ENCODE measurements around the gene OR51V1.
"Not testable (repeated sequence)": the region's sequence is repeated elsewhere in the genome, so short reads cannot be mapped to it uniquely, and the experiment has no call there.

OR51V1 gene

DNA sequence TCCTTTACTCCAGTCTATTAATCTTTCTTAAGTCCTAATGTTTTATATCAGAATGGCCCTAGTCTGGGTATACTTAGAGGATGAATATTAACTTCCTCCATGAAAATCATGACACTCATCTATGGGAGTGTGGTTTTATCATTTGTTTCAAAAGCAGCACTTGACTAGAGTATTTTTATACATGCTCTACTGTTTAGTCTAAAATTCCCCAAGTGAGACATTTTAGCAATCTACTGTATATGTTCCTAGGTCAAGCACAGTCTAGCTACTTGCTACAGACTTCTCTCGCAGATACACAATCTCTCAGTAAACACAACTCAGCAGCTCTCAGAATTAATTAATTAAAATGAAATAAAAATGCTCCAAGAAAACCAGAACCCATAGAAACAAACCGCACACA, 29.3 kb upstream of the OR51V1 start:
- no peak for DNase-seq

DNA sequence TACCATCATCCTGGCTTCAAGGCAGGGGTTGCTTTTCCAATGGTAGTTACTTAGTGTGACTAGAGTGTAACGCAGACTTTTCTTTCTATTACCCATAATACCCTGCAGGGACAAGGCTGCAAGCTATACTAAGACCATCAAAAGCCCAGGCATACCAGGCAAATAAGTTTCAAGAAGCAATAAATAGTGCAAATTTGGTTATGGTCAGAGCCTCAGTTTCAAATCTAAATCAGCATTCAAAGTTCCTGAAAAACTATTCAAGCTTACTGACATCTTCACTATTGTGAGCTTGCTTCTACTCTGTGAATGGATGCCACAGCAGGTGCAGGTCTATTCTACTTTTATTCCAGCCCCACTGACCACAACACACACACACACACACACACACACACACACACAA, 28.9 kb upstream of the OR51V1 start:
- DNase-seq, result no peak

DNA sequence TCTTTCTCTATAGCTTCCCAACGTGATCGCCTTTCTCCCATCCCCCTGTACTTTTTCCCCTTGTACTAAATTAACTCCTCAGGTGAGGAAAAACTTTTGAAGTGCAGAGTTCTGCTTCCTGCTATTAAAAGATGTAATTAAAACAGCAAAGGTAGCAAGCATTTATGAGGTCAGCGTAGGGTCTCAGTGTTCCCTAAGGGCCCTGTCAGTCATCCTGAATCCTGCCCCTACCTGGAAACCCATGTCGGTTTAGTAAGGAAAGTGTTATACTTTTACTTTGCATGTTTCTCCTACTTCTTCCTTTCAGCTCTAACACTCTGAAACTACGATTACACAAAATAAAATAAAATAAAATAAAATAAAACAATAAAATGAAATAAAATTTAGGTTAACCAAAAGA, 27.6 kb upstream of the OR51V1 start:
- DNase-seq, result no peak

DNA sequence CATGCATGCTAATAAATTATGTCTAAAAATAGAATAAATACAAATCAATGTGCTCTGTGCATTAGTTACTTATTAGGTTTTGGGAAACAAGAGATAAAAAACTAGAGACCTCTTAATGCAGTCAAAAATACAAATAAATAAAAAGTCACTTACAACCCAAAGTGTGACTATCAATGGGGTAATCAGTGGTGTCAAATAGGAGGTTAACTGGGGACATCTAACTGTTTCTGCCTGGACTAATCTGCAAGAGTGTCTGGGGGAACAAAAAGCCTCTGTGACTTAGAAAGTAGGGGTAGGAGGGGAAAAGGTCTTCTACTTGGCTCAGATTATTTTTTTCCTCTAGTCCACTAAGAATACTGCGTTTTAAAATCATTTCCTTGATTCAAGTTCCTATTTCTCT, 27.2 kb upstream of the OR51V1 start:
- DNase-seq, result no peak

DNA sequence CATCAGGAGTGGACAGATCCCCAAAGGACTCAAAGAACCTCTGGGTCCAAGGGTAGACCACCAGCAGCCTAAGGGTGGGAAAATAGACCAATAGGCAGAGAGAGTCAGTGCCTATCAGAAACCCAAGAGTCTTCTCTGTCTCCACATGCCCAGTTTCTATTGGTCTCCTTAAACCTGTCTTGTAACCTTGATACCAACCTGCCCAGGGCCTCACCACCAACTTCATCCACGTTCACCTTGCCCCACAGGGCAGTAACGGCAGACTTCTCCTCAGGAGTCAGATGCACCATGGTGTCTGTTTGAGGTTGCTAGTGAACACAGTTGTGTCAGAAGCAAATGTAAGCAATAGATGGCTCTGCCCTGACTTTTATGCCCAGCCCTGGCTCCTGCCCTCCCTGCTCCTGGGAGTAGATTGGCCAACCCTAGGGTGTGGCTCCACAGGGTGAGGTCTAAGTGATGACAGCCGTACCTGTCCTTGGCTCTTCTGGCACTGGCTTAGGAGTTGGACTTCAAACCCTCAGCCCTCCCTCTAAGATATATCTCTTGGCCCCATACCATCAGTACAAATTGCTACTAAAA, 26.3 kb upstream of the OR51V1 start, which contains the start of gene HBB:
Gene HBB, minus strand, starts transcription at position 340 of the 579 bp plus-strand sequence. Its CDS starts 50 bp downstream, at position 290.
- no peak for DNase-seq

DNA sequence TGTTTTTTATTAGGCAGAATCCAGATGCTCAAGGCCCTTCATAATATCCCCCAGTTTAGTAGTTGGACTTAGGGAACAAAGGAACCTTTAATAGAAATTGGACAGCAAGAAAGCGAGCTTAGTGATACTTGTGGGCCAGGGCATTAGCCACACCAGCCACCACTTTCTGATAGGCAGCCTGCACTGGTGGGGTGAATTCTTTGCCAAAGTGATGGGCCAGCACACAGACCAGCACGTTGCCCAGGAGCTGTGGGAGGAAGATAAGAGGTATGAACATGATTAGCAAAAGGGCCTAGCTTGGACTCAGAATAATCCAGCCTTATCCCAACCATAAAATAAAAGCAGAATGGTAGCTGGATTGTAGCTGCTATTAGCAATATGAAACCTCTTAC, 25.0 kb upstream of the OR51V1 start:
- DNase-seq, result no peak

DNA sequence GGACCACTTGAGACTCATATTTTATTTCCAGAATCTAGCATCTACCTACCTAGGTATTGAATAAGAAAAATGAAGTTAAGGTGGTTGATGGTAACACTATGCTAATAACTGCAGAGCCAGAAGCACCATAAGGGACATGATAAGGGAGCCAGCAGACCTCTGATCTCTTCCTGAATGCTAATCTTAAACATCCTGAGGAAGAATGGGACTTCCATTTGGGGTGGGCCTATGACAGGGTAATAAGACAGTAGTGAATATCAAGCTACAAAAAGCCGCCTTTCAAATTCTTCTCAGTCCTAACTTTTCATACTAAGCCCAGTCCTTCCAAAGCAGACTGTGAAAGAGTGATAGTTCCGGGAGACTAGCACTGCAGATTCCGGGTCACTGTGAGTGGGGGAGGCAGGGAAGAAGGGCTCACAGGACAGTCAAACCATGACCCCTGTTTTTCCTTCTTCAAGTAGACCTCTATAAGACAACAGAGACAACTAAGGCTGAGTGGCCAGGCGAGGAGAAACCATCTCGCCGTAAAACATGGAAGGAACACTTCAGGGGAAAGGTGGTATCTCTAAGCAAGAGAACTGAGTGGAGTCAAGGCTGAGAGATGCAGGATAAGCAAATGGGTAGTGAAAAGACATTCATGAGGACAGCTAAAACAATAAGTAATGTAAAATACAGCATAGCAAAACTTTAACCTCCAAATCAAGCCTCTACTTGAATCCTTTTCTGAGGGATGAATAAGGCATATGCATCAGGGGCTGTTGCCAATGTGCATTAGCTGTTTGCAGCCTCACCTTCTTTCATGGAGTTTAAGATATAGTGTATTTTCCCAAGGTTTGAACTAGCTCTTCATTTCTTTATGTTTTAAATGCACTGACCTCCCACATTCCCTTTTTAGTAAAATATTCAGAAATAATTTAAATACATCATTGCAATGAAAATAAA, 24.3 kb upstream of the OR51V1 start:
- DNase-seq, result no peak

DNA sequence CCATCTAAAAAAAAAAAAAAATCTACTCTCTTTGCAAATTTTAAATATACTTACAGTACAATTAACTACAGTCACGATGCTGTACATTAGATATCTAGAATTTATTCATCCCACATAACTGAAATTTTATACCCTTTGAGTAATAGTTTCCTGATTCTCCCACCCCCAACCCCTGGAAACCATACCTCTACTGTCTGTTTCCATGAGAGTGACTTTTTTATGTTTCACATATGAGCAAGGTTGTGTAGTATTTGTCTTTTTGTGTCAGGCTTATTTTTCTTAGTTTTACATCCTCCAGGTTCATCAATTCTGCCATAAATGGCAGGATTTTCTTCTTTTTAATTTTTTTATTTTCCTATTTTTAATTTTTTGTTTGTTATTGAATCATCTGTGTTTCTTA, 23.2 kb upstream of the OR51V1 start:
- no peak for DNase-seq

DNA sequence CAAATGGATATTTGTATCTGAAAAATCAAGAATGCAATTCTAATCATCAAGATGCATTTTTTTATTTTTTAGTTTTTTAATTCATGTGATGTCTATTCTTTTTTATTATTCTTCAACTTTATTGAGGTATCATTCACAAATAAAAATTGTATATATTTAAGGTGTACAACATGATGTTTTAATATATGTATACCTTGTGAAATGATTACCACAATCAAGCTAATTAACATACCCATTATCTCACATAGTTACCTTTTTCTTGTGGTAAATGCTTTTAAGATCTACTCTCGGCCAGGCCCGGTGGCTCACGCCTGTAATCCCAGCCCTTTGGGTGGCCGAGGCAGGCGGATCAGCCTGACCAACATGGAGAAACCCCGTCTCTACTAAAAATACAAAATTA, 22.7 kb upstream of the OR51V1 start:
- DNase-seq, result no peak

DNA sequence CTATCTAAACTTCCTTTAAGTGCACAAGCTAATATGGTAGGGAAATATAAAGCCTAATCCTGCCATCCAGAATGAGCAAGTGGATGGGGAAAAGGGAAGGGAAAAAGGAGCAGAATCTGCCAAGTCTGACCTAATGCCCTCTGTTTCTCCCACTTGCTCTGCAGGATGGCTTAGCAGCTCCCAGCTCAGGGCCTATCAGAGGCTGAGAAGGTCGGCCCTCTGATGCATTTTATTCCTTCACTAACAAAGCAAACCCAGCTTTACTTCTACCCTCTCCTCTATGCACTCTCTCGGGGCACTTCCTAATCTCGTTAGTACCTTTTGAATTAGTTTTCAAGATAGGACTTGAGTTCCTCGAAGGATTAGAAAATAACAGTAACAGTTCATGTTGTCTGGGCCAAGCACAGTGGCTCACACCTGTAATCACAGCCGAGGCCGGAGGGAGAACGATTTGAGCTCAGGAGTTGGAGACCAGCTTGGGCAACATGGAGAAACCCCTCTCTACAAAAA, 9.9 kb upstream of the OR51V1 start:
- DNase-seq, result no peak

DNA sequence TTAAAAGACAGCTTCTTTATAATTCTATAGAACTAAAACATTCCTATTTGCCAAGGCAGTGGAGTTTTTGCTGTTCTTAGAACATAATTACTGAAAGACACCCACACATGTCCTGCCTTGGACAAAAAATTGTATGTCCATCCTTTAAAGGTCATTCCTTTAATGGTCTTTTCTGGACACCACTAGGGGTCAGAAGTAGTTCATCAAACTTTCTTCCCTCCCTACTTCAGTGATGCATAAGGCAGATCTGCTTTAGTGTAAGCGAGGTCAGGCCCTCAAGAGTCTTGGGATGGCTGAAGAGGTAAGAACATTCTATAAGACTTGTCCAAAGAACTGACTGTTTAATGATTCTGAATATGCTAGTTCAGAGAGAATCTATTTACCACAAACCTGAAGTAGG, 4.3 kb upstream of the OR51V1 start:
- DNase-seq, result no peak

DNA sequence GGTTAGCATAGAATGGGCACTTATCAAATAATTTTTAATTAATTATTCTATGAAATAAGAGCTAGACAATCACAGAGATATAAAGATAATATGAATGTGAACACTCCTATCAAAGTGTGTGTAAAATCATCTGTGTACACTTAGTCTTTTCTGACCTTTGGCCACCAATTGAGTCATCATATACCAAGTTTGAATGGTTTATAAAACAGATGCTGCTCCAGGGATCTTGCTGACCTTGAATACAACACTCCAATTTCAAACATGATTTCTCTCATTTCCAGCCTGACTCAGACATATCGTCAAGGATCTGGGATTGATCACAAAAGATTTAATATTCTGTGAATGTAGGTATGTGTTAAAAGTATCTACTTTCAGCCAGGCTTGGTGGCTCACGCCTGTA, 2.9 kb upstream of the OR51V1 start:
- no peak for DNase-seq

DNA sequence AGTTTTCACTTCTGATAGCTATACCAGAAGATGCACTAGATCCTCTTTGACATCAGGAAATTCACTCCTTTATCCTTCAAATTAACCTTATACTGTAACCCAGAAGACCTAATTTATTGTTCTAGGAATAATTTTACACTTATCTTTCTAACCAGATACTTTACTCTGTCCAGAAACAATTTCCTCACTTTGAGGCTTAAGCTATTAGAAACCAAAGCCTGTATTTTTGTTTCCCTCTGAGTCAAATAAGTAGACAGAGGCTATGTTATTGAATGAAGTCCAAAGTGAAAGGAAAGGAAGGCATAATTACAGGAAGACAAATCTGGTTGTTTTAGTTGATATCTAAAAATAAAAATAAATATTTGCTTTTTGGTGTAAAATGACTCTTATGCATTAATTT, 2.2 kb downstream of the OR51V1 start:
- DNase-seq, result no peak

DNA sequence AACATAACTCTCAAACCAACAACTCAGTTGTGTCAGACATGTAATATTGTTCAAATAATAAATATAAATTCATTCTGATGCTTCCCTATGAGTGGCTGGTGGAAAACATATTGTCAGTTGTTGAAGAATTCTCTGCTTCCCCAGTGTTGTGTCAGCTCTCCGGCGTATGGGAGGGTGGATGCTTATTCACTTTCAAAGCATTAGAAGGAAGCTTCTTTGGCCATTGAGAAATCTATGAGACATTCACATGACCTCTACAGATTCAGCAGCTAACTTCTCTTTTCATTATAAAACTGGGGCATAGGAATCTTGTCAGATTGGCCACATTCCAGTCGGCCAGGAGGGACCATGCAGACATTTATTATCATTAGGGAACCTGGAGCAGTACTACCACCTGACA, 2.9 kb downstream of the OR51V1 start:
- DNase-seq, result no peak

DNA sequence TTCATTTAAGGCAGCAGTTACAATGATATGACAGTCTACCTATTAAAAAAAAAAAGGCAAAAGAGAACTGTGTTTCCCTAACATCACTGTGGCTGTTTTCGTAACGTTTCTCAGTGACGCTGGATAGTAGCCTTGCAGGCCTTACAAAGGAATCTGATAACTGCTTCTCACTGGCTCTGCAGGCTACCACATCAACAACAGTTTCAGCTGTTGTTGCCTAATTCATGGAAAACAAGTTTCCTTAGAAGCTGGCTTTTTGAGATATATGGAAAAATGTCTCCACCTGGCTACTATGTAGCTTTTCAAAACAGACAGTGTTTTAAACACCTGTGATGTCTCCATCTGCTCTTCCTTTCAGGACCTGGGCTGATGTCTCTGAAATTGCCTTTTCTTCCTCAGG, 3.8 kb downstream of the OR51V1 start:
- no peak for DNase-seq

DNA sequence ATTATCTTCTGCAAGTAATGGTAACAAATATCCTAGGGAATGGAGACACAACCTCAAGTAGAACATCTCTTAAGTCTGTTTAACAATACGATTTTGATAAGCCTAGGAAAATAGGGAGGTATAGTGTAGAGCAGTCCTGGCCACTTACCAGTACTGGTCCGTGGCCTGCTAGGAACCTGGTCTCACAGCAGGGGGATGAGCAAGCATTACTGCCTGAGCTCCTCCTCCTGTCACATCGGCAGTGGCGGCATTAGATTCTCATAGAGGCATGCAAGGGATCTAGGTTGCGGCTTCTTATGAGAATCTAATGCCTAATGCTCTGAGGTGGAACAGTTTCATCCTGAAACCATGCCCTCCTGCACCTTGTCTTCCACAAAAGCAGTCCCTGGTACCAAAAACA, 4.4 kb downstream of the OR51V1 start:
- DNase-seq, result no peak

DNA sequence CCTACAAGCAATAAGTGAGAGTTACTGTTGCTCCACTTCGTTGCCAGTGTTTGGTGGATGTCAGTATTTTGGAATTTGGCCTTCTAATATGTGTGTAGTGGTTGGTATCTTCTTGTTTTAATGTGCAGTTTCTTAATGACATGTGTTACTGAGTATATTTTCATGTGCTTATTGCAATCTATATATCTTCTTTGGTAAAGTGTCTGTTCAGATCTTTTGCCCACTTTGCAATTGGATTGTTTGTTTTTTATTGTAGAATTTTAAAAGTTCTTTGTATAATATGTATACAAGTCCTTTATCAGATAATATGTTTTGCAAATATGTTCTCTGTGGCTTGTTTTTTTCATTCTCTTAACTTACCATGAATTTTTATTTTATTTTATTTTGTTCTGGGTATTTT, 7.7 kb downstream of the OR51V1 start:
- no peak for DNase-seq

DNA sequence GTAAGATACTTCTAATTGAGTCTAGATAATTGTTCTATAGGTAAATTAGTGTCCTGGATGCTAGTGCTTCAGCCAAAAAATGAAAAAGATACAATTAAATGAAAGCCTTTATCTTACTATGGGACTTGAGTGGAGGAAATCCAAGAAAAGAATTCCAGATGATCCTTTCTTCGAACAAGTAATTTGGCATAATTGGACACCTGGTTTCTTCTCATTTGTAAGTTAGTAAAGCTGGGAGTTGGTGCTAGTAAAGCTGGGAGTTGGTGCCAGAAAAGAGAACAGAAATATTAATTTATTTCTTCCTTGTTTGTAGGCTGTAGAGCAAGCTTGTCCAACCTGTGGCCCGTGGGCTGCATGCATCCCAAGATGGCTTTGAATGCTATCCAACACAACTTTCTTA, 12.3 kb downstream of the OR51V1 start:
- no peak for DNase-seq

DNA sequence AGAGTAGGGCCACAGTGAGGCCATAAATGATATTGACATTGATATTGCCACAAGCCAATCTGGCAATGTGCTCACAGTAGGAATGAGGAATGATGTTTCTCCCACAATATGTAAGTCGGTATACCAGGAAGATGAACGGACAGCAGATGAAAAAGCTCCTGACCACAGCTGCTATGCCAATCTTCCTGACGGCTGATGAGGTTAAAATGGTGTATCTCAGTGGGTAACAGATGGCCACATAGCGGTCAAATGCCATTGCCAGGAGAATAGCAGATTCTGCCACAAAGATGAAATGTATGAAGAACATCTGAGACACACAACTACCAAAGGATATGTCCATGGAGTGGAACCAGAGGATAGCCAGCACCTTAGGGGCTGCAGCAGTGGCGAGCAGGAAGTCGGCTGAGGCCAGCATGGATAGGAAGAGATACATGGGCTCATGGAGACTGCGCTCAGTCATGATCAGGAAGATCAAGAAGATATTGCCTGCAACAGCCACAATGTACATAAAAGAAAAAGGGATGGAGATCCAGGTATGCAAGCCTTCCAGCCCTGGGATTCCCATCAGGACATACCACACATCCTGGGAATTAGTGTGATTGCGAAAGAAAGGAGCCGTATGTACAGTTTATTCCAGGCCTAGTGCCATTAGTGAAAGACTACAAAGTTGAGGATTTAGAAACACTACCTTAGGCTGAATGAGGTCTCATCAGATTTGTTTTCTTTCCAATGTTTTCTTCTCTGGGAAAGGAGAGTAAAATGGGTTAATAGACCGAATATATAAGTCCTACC, 22.2 kb downstream of the OR51V1 start:
- no peak for DNase-seq

DNA sequence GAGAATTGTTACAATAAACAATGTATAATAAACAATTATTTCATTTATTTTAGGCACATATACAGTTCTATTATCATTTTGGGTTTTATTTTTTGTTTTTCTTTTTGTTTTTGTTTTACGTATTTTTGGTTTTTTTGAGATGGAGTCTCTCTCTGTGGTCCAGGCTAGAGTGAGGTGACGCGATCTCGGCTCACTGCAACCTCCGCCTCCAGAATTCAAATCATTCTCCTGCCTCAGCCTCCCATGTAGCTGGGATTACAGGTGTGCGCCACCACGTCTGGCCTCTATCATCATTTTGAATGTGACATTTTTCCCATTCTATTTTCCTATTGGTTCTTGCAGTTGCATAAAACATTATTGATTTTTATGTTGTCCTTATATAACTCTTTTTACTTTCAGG, 25.5 kb downstream of the OR51V1 start:
- no peak for DNase-seq

DNA sequence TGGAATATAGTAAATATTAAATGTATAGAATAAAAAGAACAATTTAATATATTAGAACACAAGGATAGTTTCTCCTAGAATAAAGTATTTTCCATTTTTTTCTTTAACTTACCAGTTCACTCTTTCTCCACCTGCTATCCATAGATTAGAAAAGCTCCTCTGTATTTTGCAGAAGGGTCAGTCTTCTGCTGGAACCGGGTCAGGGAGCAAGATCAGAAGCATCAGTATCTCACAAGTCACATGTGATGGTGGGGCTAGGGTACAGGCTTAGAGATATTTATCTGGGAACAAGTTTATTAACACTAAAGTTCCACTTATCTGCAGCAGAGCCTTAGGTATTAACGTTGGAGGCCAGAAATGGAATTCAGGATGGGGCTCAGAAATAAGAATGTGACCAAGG, 28.6 kb downstream of the OR51V1 start:
- no peak for DNase-seq

DNA sequence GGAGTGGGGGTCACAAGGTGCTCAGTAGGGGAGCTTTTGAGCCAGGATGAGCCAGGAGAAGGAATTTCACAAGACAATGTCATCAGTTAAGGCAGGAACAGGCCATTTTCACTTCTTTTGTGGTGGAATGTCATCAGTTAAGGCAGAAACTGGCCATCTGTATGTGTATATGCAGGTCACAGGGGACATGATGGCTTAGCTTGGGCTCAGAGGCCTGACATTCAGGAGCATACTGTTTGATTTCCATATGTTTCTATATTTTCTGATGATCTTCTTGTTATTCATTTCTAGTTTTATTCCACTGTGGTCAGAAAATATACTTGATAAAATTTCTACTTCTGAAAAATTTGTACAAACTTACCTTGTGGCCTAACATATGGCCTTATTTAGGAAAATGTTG, 34.6 kb downstream of the OR51V1 start:
- DNase-seq, result not testable (repeated sequence)

DNA sequence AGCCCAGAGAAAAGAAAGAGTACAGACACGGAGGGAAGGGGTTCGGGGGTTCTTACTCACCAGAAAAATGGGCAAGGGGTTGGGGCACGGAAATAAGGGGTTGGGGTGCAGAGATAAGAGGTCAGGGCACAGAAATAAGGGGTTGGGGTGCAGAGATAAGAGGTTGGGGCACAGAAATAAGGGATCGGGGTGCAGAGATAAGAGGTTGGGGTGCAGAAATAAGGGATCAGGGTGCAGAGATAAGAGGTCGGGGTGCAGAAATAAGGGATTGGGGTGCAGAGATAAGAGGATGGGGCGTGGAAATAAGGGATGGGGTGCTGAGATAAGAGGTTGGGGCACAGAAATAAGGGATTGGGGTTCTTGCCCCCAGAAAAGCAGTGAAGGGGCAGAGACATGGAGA, 35.7 kb downstream of the OR51V1 start:
- not testable (repeated sequence) for DNase-seq

DNA sequence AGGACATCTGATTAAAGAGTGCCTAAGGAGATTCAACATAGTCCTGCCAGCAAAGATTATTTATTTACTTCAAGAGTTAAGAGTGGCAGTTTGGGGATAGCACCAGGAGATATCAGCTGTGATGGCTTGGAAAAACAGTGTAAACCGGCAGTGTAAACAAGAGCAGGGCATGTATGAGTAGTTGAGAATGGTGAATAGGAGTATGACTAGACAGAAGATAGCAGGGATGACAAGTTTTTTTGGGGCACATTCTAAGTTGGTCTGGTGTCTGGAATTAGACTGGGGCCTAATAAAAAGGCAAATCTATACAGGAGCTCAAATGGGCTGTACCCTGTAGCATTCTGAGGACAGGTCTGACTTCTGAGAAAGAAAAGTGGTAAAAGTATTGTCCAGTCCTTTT, 39.4 kb downstream of the OR51V1 start:
- not testable (repeated sequence) for DNase-seq
